ENCODE data around the gene ITPRIPL1.

The ITPRIPL1 gene

DNA sequence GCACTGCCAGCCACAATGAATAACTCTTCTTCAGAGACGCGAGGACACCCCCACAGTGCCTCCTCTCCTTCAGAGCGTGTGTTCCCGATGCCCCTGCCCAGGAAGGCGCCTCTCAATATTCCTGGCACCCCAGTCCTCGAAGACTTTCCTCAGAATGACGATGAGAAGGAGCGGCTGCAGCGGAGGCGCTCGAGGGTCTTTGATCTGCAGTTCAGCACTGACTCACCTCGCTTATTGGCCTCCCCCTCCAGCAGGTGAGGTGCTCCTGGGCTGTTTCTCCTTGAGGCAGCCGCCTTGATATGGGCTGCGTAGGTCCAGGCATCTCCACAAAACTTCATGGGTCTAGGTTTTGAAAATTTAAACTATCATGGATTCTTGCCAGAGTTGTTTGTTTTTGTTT, 16.5 kb downstream of the ITPRIPL1 start:
- no peak overlapping the region for H3K27ac ChIP-seq (ENCODE audit: low read length, poor library complexity, severe bottlenecking)
- no peaks in the 10 kb centered on the region for H3K9me3 ChIP-seq (ENCODE audit: control insufficient read depth, low read length)
- H3K14ac ChIP-seq (ENCODE audit: low read length in 2 of 2), result no peak overlapping the region
- DNase-seq, result no peak
- H2BK12ac ChIP-seq (ENCODE audit: low read length in 2 of 2), result peak overlapping the region in 1 of 2 experiments; percentile 45
- no peak overlapping the region for H3K9ac ChIP-seq (ENCODE audit: low read length)
- H2AK5ac ChIP-seq (ENCODE audit: low read length, severe bottlenecking), result no peak overlapping the region
- no peak overlapping the region for H4K8ac ChIP-seq (ENCODE audit: low read length)
- H3K4me3 ChIP-seq (ENCODE audit: insufficient read depth in 1 of 2, low read depth in 1 of 2, low read length in 2 of 2), result no peak overlapping the region
- peaks cover 25% of the 10 kb centered on the region for H3K79me1 ChIP-seq (replicated peaks; ENCODE audit: low read length, poor library complexity, severe bottlenecking)
- no peak overlapping the region for H3K23ac ChIP-seq (ENCODE audit: low read length in 2 of 2)
- no peak overlapping the region for H3K18ac ChIP-seq (ENCODE audit: low read depth in 1 of 2, low read length in 2 of 2)
- WGBS, result 96% methylated on average over 14 of the region's 14 CpGs
- no peak overlapping the region for H2AFZ ChIP-seq (ENCODE audit: low read depth, low read length)
- peaks cover 0 to 4% of the 10 kb centered on the region in 2 experiments for H3K36me3 ChIP-seq (ENCODE audit: control insufficient read depth in 1 of 2, insufficient read depth in 2 of 2, low read depth in 1 of 2, low read length in 2 of 2)
- H2BK15ac ChIP-seq (ENCODE audit: low read depth, poor library complexity, severe bottlenecking), result no peak overlapping the region
- no peak overlapping the region for H2BK5ac ChIP-seq (ENCODE audit: low read depth, low read length, poor library complexity, severe bottlenecking)
- H2BK120ac ChIP-seq (ENCODE audit: low read depth, low read length), result no peak overlapping the region
- peaks cover 10% of the 10 kb centered on the region for H3K4me1 ChIP-seq (ENCODE audit: control insufficient read depth, insufficient read depth, low read depth, low read length)
- H3K27me3 ChIP-seq (ENCODE audit: control insufficient read depth in 1 of 2, insufficient read depth in 1 of 2, low read length in 2 of 2), result no peaks in the 10 kb centered on the region
- H4K91ac ChIP-seq (ENCODE audit: low read length), result no peak overlapping the region
- H3K4ac ChIP-seq (ENCODE audit: low read depth in 1 of 2, low read length in 2 of 2), result no peak overlapping the region
- no peak overlapping the region for H3K4me2 ChIP-seq (ENCODE audit: low read length, poor library complexity, severe bottlenecking)

DNA sequence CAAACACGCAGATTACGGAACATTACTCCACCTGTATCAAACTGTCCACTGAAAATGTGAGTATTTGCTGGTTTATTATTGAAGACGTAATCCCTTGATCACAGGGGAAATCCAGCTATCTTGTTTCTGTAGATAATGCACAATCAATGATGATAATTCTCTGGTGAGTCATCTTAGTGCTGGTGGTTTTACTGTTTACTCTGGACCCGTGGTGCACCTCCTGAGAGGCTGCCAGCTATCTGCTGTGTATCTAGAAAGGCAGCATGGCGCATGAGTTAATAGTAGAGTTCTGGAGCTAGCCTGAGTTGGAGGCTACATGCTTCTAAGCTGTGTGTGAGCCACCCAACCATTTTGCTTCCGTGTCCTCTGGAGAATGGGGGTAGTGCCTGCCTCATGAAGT, 17.0 kb downstream of the ITPRIPL1 start:
- H2BK15ac ChIP-seq (ENCODE audit: low read depth, poor library complexity, severe bottlenecking), result no peak overlapping the region
- no peak overlapping the region for H2AK5ac ChIP-seq (ENCODE audit: low read length, severe bottlenecking)
- no peaks in the 10 kb centered on the region for H3K9me3 ChIP-seq (ENCODE audit: control insufficient read depth, low read length)
- peak; percentile 88 for DNase-seq
- peak overlapping the region in 1 of 2 experiments; percentile 62 for H3K18ac ChIP-seq (ENCODE audit: low read depth in 1 of 2, low read length in 2 of 2)
- peaks cover 0 to 4% of the 10 kb centered on the region in 2 experiments for H3K36me3 ChIP-seq (ENCODE audit: control insufficient read depth in 1 of 2, insufficient read depth in 2 of 2, low read depth in 1 of 2, low read length in 2 of 2)
- no peak overlapping the region for H3K23ac ChIP-seq (ENCODE audit: low read length in 2 of 2)
- no peak overlapping the region for H3K9ac ChIP-seq (ENCODE audit: low read length)
- H3K4me1 ChIP-seq (ENCODE audit: control insufficient read depth, insufficient read depth, low read depth, low read length), result peaks cover 10% of the 10 kb centered on the region
- peak overlapping the region; percentile 9 for H3K27ac ChIP-seq (ENCODE audit: low read length, poor library complexity, severe bottlenecking)
- H3K4me2 ChIP-seq (ENCODE audit: low read length, poor library complexity, severe bottlenecking), result no peak overlapping the region
- H2BK120ac ChIP-seq (ENCODE audit: low read depth, low read length), result no peak overlapping the region
- no peaks in the 10 kb centered on the region for H3K27me3 ChIP-seq (ENCODE audit: control insufficient read depth in 1 of 2, insufficient read depth in 1 of 2, low read length in 2 of 2)
- H4K91ac ChIP-seq (ENCODE audit: low read length), result no peak overlapping the region
- H2BK12ac ChIP-seq (ENCODE audit: low read length in 2 of 2), result no peak overlapping the region
- 51% methylated on average over 4 of the region's 6 CpGs for WGBS
- H3K14ac ChIP-seq (ENCODE audit: low read length in 2 of 2), result no peak overlapping the region
- peaks cover 25% of the 10 kb centered on the region for H3K79me1 ChIP-seq (replicated peaks; ENCODE audit: low read length, poor library complexity, severe bottlenecking)
- no peak overlapping the region for H3K4ac ChIP-seq (ENCODE audit: low read depth in 1 of 2, low read length in 2 of 2)
- peak overlapping the region; percentile 66 for H4K8ac ChIP-seq (ENCODE audit: low read length)
- H3K4me3 ChIP-seq (ENCODE audit: insufficient read depth in 1 of 2, low read depth in 1 of 2, low read length in 2 of 2), result no peak overlapping the region
- no peak overlapping the region for H2BK5ac ChIP-seq (ENCODE audit: low read depth, low read length, poor library complexity, severe bottlenecking)
- H2AFZ ChIP-seq (ENCODE audit: low read depth, low read length), result no peak overlapping the region

DNA sequence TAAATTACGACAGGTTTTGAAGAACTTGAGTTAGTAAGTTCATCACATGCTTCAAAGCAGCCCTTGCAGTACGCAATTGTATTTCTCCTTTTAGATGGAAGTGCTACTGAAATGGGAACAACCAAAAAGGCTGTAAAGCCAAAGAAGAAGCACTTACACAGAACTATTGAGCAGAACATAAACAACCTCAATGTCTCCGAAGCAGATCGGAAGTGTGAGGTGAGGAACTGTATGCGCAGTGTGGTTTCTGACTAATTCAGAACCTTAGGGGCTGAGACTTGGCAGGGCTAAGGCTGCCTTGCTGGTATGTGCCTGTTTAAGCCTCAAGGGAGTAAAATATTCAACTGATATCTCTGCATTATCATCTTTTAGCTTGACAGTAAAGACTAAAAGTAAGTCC, 18.9 kb downstream of the ITPRIPL1 start:
- H2AK5ac ChIP-seq (ENCODE audit: low read length, severe bottlenecking), result no peak overlapping the region
- H3K27me3 ChIP-seq (ENCODE audit: control insufficient read depth in 1 of 2, insufficient read depth in 1 of 2, low read length in 2 of 2), result no peaks in the 10 kb centered on the region
- H2BK15ac ChIP-seq (ENCODE audit: low read depth, poor library complexity, severe bottlenecking), result no peak overlapping the region
- no peak overlapping the region for H3K4ac ChIP-seq (ENCODE audit: low read depth in 1 of 2, low read length in 2 of 2)
- no peak overlapping the region for H2BK5ac ChIP-seq (ENCODE audit: low read depth, low read length, poor library complexity, severe bottlenecking)
- no peak overlapping the region for H3K14ac ChIP-seq (ENCODE audit: low read length in 2 of 2)
- peaks cover 10% of the 10 kb centered on the region for H3K4me1 ChIP-seq (ENCODE audit: control insufficient read depth, insufficient read depth, low read depth, low read length)
- H3K9me3 ChIP-seq (ENCODE audit: control insufficient read depth, low read length), result no peaks in the 10 kb centered on the region
- peak; percentile 27 for DNase-seq
- H4K91ac ChIP-seq (ENCODE audit: low read length), result no peak overlapping the region
- peaks cover 0 to 4% of the 10 kb centered on the region in 2 experiments for H3K36me3 ChIP-seq (ENCODE audit: control insufficient read depth in 1 of 2, insufficient read depth in 2 of 2, low read depth in 1 of 2, low read length in 2 of 2)
- H3K9ac ChIP-seq (ENCODE audit: low read length), result no peak overlapping the region
- no peak overlapping the region for H3K23ac ChIP-seq (ENCODE audit: low read length in 2 of 2)
- 96% methylated on average over 4 of the region's 5 CpGs for WGBS
- no peak overlapping the region for H3K18ac ChIP-seq (ENCODE audit: low read depth in 1 of 2, low read length in 2 of 2)
- peaks cover 25% of the 10 kb centered on the region for H3K79me1 ChIP-seq (replicated peaks; ENCODE audit: low read length, poor library complexity, severe bottlenecking)
- no peak overlapping the region for H2BK120ac ChIP-seq (ENCODE audit: low read depth, low read length)
- H3K4me3 ChIP-seq (ENCODE audit: insufficient read depth in 1 of 2, low read depth in 1 of 2, low read length in 2 of 2), result no peak overlapping the region
- H4K8ac ChIP-seq (ENCODE audit: low read length), result no peak overlapping the region
- H2BK12ac ChIP-seq (ENCODE audit: low read length in 2 of 2), result no peak overlapping the region
- no peak overlapping the region for H3K27ac ChIP-seq (ENCODE audit: low read length, poor library complexity, severe bottlenecking)
- H3K4me2 ChIP-seq (ENCODE audit: low read length, poor library complexity, severe bottlenecking), result no peak overlapping the region
- no peak overlapping the region for H2AFZ ChIP-seq (ENCODE audit: low read depth, low read length)

DNA sequence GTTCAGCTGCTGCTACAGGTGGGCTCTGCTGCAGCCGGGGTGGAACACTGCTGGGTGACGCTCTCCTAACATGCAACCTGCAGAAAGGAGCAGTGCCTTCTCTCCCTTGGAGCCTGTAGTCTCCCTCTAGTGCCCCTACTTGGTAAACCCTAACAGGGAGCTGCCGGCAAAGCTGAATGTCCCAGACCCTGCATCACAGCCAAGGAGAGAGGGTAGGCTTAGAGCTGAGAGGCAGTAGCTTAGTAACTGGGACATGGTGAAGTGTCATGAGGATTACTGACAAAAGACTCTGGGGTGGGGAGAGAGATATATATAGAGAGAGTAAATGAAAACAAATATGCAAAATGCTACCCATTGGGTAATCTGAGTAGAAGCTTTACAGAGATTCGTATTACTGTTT, 20.3 kb downstream of the ITPRIPL1 start:
- WGBS, result 87% methylated on average over 3 of the region's 4 CpGs

More for the DNA sequence above, 20.3 kb downstream of the ITPRIPL1 start:
- H3K18ac ChIP-seq (ENCODE audit: low read depth in 1 of 2, low read length in 2 of 2), result no peak overlapping the region
- H3K4me2 ChIP-seq (ENCODE audit: low read length, poor library complexity, severe bottlenecking), result no peak overlapping the region
- H3K4me1 ChIP-seq (ENCODE audit: control insufficient read depth, insufficient read depth, low read depth, low read length), result peaks cover 9% of the 10 kb centered on the region
- H4K8ac ChIP-seq (ENCODE audit: low read length), result no peak overlapping the region
- H3K27ac ChIP-seq (ENCODE audit: low read length, poor library complexity, severe bottlenecking), result no peak overlapping the region
- H3K79me1 ChIP-seq (replicated peaks; ENCODE audit: low read length, poor library complexity, severe bottlenecking), result peaks cover 24% of the 10 kb centered on the region
- H4K91ac ChIP-seq (ENCODE audit: low read length), result no peak overlapping the region
- no peak overlapping the region for H2AFZ ChIP-seq (ENCODE audit: low read depth, low read length)
- no peaks in the 10 kb centered on the region for H3K9me3 ChIP-seq (ENCODE audit: control insufficient read depth, low read length)
- peaks cover 4 to 8% of the 10 kb centered on the region in 2 experiments for H3K36me3 ChIP-seq (ENCODE audit: control insufficient read depth in 1 of 2, insufficient read depth in 2 of 2, low read depth in 1 of 2, low read length in 2 of 2)
- no peak overlapping the region for H3K4ac ChIP-seq (ENCODE audit: low read depth in 1 of 2, low read length in 2 of 2)
- H2BK5ac ChIP-seq (ENCODE audit: low read depth, low read length, poor library complexity, severe bottlenecking), result no peak overlapping the region
- no peak overlapping the region for H3K4me3 ChIP-seq (ENCODE audit: insufficient read depth in 1 of 2, low read depth in 1 of 2, low read length in 2 of 2)
- H3K23ac ChIP-seq (ENCODE audit: low read length in 2 of 2), result no peak overlapping the region
- no peak overlapping the region for H2BK12ac ChIP-seq (ENCODE audit: low read length in 2 of 2)
- no peak overlapping the region for H3K9ac ChIP-seq (ENCODE audit: low read length)
- no peaks in the 10 kb centered on the region for H3K27me3 ChIP-seq (ENCODE audit: control insufficient read depth in 1 of 2, insufficient read depth in 1 of 2, low read length in 2 of 2)
- H2AK5ac ChIP-seq (ENCODE audit: low read length, severe bottlenecking), result no peak overlapping the region
- no peak overlapping the region for H2BK120ac ChIP-seq (ENCODE audit: low read depth, low read length)
- no peak for DNase-seq
- no peak overlapping the region for H3K14ac ChIP-seq (ENCODE audit: low read length in 2 of 2)
- no peak overlapping the region for H2BK15ac ChIP-seq (ENCODE audit: low read depth, poor library complexity, severe bottlenecking)

All from mesenchymal stem cell (in vitro differentiated cells and primary cell).